ENCODE data around the gene UBE2Q2. TPM values are rescaled to one million over a fixed set of nuclear protein-coding genes. Genes with fewer than 3 reads are reported as not detected.

The UBE2Q2 gene
- polyA plus RNA-seq, 1 donor from 2014 or later: 83.8 TPM

GRCh38 chr15:75927601-75928000 lies 84.4 kb downstream of the UBE2Q2 start:
- Histone ChIP-seq H3K36me3 (ENCODE audit: insufficient read depth, low read length) (peaks cover 2% of the 10 kb centered on the region), H3F3A (ENCODE audit: insufficient read depth, low read length, poor library complexity, severe bottlenecking) (no peaks in the 10 kb centered on the region), H4K20me1 (ENCODE audit: insufficient read depth) (no peaks in the 10 kb centered on the region), H3K27ac (ENCODE audit: low read length) (no peak overlapping the region), H3K27me3 (ENCODE audit: insufficient read depth, low read depth, low read length) (no peaks in the 10 kb centered on the region), H3K79me2 (replicated peaks; ENCODE audit: insufficient read depth, low read length) (peaks cover 3% of the 10 kb centered on the region), H3K9me2 (ENCODE audit: insufficient read depth, low read length) (no peaks in the 10 kb centered on the region), H3K9ac (ENCODE audit: low read length) (no peak overlapping the region), H3K4me2 (ENCODE audit: low read length) (no peak overlapping the region), H3K4me3 (ENCODE audit: low read length) (no peak overlapping the region), H3K9me3 (ENCODE audit: low read length) (no peaks in the 10 kb centered on the region), H2AFZ (ENCODE audit: low read depth, low read length) (no peak overlapping the region)
- TF ChIP-seq EP300 (conservative IDR thresholded peaks at IDR 0.05; ENCODE audit: poor library complexity, severe bottlenecking) (no peak), SMC3 (conservative IDR thresholded peaks at IDR 0.05; ENCODE audit: poor library complexity) (no peak), RAD21 (conservative IDR thresholded peaks at IDR 0.05) (no peak), TAF1 (IDR thresholded peaks at IDR 0.05; ENCODE audit: low read depth) (no peak), EZH2 (IDR thresholded peaks at IDR 0.05; ENCODE audit: borderline replicate concordance, insufficient read depth, low read length, poor library complexity, severe bottlenecking) (no peak), MXI1 (conservative IDR thresholded peaks at IDR 0.05; ENCODE audit: poor library complexity, severe bottlenecking) (no peak), POLR2AphosphoS5 (IDR thresholded peaks at IDR 0.05) (no peak)
- TF ChIP-seq, protein P1, sequence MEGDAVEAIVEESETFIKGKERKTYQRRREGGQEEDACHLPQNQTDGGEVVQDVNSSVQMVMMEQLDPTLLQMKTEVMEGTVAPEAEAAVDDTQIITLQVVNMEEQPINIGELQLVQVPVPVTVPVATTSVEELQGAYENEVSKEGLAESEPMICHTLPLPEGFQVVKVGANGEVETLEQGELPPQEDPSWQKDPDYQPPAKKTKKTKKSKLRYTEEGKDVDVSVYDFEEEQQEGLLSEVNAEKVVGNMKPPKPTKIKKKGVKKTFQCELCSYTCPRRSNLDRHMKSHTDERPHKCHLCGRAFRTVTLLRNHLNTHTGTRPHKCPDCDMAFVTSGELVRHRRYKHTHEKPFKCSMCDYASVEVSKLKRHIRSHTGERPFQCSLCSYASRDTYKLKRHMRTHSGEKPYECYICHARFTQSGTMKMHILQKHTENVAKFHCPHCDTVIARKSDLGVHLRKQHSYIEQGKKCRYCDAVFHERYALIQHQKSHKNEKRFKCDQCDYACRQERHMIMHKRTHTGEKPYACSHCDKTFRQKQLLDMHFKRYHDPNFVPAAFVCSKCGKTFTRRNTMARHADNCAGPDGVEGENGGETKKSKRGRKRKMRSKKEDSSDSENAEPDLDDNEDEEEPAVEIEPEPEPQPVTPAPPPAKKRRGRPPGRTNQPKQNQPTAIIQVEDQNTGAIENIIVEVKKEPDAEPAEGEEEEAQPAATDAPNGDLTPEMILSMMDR (IDR thresholded peaks at IDR 0.05; ENCODE audit: poor library complexity, severe bottlenecking): no peak
- TF ChIP-seq, protein P2, sequence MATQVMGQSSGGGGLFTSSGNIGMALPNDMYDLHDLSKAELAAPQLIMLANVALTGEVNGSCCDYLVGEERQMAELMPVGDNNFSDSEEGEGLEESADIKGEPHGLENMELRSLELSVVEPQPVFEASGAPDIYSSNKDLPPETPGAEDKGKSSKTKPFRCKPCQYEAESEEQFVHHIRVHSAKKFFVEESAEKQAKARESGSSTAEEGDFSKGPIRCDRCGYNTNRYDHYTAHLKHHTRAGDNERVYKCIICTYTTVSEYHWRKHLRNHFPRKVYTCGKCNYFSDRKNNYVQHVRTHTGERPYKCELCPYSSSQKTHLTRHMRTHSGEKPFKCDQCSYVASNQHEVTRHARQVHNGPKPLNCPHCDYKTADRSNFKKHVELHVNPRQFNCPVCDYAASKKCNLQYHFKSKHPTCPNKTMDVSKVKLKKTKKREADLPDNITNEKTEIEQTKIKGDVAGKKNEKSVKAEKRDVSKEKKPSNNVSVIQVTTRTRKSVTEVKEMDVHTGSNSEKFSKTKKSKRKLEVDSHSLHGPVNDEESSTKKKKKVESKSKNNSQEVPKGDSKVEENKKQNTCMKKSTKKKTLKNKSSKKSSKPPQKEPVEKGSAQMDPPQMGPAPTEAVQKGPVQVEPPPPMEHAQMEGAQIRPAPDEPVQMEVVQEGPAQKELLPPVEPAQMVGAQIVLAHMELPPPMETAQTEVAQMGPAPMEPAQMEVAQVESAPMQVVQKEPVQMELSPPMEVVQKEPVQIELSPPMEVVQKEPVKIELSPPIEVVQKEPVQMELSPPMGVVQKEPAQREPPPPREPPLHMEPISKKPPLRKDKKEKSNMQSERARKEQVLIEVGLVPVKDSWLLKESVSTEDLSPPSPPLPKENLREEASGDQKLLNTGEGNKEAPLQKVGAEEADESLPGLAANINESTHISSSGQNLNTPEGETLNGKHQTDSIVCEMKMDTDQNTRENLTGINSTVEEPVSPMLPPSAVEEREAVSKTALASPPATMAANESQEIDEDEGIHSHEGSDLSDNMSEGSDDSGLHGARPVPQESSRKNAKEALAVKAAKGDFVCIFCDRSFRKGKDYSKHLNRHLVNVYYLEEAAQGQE (IDR thresholded peaks at IDR 0.05; ENCODE audit: borderline replicate concordance): no peak

DNA sequence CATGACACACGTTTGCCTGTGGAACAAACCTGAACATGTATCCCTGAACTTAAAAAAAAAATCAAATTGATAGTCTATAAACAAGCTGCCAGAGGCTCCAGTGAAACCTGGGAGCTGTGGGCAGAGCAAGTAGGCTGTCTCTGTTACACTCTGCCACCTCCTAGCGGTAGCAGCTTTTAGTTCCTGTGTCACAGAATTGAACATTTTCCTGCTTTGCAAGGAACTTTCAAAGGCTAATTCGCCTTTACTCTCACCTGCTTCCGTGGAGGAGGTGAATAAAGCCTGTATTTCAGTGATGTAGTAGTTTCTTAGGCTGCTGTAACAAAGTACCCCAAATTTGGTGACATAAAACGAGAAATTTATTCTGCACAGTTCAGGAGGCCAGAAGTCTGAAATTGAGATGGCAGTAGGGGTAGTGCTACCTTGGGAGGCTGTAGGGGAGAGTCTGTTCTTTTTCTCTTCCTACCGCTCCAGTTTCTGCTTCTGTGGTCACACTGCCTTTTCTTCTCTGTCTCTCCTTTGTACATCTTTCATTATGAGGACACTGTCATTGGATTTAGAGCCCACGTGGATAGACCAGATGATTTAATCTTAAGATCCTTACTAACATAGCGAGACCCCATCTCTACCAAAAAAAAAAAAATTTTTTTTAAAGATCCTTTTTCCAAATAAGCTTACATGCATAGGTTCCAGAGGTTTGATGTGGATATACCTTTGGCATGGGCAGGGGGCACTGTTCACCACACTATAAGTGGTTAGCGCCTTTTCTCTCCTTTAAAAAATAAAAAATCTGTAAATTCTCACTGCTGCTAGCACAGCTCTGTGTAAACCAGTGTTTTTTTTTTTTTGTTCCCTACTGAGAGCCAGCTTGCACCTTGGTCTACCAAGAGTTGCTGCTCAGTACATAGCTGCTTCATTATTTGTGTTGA lies 85.7 kb downstream of the UBE2Q2 start:
- Histone ChIP-seq H3K9ac (ENCODE audit: low read length) (no peak overlapping the region), H3K4me2 (ENCODE audit: low read length) (no peak overlapping the region), H3F3A (ENCODE audit: insufficient read depth, low read length, poor library complexity, severe bottlenecking) (no peaks in the 10 kb centered on the region), H3K27me3 (ENCODE audit: insufficient read depth, low read depth, low read length) (no peaks in the 10 kb centered on the region), H3K4me3 (ENCODE audit: low read length) (no peak overlapping the region), H2AFZ (ENCODE audit: low read depth, low read length) (no peak overlapping the region), H3K27ac (ENCODE audit: low read length) (no peak overlapping the region), H3K9me2 (ENCODE audit: insufficient read depth, low read length) (no peaks in the 10 kb centered on the region), H3K9me3 (ENCODE audit: low read length) (no peaks in the 10 kb centered on the region), H4K20me1 (ENCODE audit: insufficient read depth) (no peaks in the 10 kb centered on the region), H3K36me3 (ENCODE audit: insufficient read depth, low read length) (peaks cover 14% of the 10 kb centered on the region), H3K79me2 (replicated peaks; ENCODE audit: insufficient read depth, low read length) (peaks cover 3% of the 10 kb centered on the region)
- TF ChIP-seq, protein P1 (IDR thresholded peaks at IDR 0.05; ENCODE audit: poor library complexity, severe bottlenecking): peak; percentile 32
- TF ChIP-seq POLR2AphosphoS5 (IDR thresholded peaks at IDR 0.05): no peak
